ENCODE measurements around the gene MED12L.

MED12L gene

DNA sequence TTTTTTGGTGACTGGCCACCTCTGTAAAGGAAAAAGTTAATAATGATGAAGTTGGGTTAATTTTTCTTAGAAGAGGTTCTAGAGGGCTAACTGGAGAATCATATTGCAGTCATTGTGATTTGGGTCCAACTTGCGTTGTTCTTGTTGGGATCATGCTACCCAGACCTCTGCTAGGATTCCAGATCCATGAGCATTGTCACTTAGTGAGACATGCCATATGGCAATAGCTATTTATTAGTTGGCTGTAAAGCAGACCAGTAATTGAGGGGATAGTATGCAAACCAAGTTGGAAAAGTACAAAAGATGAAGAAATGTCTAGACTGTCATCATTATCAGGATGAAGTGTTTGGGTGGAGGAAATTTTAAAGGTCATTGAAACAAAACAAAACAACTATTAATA lies 329.8 kb downstream of the MED12L start:
- TF ChIP-seq TAF1 (IDR thresholded peaks at IDR 0.05; ENCODE audit: borderline replicate concordance, insufficient read depth, low read length) (no peak), POLR2AphosphoS5 (IDR thresholded peaks at IDR 0.05; ENCODE audit: low read depth, low read length) (no peak)
- TF ChIP-seq, protein P1, sequence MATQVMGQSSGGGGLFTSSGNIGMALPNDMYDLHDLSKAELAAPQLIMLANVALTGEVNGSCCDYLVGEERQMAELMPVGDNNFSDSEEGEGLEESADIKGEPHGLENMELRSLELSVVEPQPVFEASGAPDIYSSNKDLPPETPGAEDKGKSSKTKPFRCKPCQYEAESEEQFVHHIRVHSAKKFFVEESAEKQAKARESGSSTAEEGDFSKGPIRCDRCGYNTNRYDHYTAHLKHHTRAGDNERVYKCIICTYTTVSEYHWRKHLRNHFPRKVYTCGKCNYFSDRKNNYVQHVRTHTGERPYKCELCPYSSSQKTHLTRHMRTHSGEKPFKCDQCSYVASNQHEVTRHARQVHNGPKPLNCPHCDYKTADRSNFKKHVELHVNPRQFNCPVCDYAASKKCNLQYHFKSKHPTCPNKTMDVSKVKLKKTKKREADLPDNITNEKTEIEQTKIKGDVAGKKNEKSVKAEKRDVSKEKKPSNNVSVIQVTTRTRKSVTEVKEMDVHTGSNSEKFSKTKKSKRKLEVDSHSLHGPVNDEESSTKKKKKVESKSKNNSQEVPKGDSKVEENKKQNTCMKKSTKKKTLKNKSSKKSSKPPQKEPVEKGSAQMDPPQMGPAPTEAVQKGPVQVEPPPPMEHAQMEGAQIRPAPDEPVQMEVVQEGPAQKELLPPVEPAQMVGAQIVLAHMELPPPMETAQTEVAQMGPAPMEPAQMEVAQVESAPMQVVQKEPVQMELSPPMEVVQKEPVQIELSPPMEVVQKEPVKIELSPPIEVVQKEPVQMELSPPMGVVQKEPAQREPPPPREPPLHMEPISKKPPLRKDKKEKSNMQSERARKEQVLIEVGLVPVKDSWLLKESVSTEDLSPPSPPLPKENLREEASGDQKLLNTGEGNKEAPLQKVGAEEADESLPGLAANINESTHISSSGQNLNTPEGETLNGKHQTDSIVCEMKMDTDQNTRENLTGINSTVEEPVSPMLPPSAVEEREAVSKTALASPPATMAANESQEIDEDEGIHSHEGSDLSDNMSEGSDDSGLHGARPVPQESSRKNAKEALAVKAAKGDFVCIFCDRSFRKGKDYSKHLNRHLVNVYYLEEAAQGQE (IDR thresholded peaks at IDR 0.05; ENCODE audit: insufficient read depth in 1 of 2, low read depth in 2 of 2, low read length in 2 of 2): no peak

DNA sequence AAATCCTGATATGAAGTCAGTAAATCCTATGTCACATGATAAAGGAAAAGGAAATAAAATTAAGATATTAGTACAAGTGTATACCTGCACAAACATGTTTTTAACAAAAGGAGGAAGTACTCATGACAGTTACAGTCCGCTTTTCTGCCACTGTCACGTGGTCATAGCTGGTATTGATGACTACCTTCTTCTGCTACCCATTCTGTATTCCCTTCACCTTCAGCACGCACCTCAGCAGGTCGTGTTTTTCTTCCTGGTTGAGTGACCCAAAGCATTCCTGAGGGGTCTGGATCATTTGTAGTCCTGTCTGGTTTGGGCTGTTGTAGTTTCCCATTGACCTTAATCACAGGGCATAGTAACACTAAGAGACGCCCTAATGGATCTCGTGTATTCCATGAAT lies 334.3 kb downstream of the MED12L start:
- TF ChIP-seq, protein P1 (IDR thresholded peaks at IDR 0.05; ENCODE audit: insufficient read depth in 1 of 2, low read depth in 2 of 2, low read length in 2 of 2): no peak
- no peak for TF ChIP-seq FOXP2 (optimal IDR thresholded peaks at IDR 0.05; ENCODE audit: borderline replicate concordance, extremely low read depth, extremely low read length, insufficient read depth)
- TF ChIP-seq POLR2AphosphoS5 (IDR thresholded peaks at IDR 0.05; ENCODE audit: low read depth, low read length): no peak
- TF ChIP-seq TAF1 (IDR thresholded peaks at IDR 0.05; ENCODE audit: borderline replicate concordance, insufficient read depth, low read length): no peak
- TF ChIP-seq SIN3A (IDR thresholded peaks at IDR 0.05; ENCODE audit: borderline replicate concordance, insufficient read depth, low read length): no peak

GRCh38 chr3:151421938-151422337 lies 336.5 kb downstream of the MED12L start:
- TF ChIP-seq POLR2AphosphoS5 (IDR thresholded peaks at IDR 0.05; ENCODE audit: low read depth, low read length): no peak
- TF ChIP-seq, protein P1 (IDR thresholded peaks at IDR 0.05; ENCODE audit: insufficient read depth in 1 of 2, low read depth in 2 of 2, low read length in 2 of 2): no peak
- TF ChIP-seq TAF1 (IDR thresholded peaks at IDR 0.05; ENCODE audit: borderline replicate concordance, insufficient read depth, low read length): no peak
- TF ChIP-seq SIN3A (IDR thresholded peaks at IDR 0.05; ENCODE audit: borderline replicate concordance, insufficient read depth, low read length): no peak
- no peak for TF ChIP-seq FOXP2 (optimal IDR thresholded peaks at IDR 0.05; ENCODE audit: borderline replicate concordance, extremely low read depth, extremely low read length, insufficient read depth)

GRCh38 chr3:151423091-151423490 lies 337.6 kb downstream of the MED12L start:
- no peak for TF ChIP-seq TAF1 (IDR thresholded peaks at IDR 0.05; ENCODE audit: borderline replicate concordance, insufficient read depth, low read length)
- TF ChIP-seq, protein P1 (IDR thresholded peaks at IDR 0.05; ENCODE audit: insufficient read depth in 1 of 2, low read depth in 2 of 2, low read length in 2 of 2): no peak
- no peak for TF ChIP-seq POLR2AphosphoS5 (IDR thresholded peaks at IDR 0.05; ENCODE audit: low read depth, low read length)
- TF ChIP-seq SIN3A (IDR thresholded peaks at IDR 0.05; ENCODE audit: borderline replicate concordance, insufficient read depth, low read length): no peak
- TF ChIP-seq FOXP2 (optimal IDR thresholded peaks at IDR 0.05; ENCODE audit: borderline replicate concordance, extremely low read depth, extremely low read length, insufficient read depth): no peak
